ENCODE results near the gene XK.

GRCh38 chrX:37776987-37777325, 91.4 kb downstream of the XK start:
- TF ChIP-seq EZH2phosphoT487 (IDR thresholded peaks at IDR 0.05; ENCODE audit: insufficient read depth, low read depth) (no peak), EZH2 (IDR thresholded peaks at IDR 0.05; ENCODE audit: insufficient read depth, poor library complexity, severe bottlenecking) (no peak)
